ENCODE measurements around the gene ACCSL. TPM values are rescaled to one million over a fixed set of nuclear protein-coding genes. Genes with fewer than 3 reads are reported as not detected.

Gene ACCSL
- total RNA-seq, 1 experiment from 2014 or later: not detected

DNA sequence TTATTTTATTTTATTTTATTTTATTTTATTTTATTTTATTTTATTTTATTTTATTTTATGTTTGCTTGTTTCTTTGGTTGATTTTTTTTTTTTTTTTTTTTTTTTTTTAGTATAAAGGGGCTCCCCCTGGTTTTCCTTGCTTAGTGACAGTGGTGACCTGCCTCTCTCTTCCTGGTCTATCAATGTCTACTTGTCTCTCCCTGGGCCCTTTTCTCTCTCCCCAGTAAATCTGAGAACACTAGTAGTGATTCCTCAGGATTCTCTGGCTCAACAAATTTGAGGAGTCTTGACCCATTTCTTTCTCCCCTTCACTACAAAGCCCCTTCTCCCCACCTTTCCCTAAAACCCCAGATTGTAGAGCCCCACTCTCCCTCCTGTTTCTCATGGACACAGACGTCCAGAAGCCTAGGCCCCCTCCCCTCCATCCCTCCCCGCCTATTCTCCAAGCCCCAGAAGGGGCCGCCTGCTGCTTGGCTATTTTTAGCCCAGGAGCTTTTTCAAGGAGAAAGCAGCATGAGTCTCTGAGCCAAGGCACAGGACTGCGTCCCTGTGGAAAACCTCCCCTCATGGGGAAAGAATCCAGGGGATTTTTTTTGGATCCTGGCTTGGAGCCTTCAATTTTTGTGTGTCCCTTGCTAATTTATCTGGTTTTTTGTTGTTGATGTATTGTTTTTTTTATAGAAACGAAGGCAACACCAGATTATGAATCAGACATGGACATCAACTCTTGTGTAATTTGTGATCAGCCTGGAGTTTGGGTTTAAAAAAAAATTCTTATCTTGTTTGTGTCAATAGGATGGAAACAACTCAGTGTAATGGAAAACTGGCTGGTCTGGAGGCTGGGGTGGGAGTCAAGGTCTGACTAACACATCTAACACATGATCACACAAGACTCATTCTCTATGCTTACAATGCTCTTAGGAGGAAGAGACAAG lies 17.5 kb upstream of the ACCSL start:
- peaks cover 43% of the 10 kb centered on the region for H3K27me3 ChIP-seq (ENCODE audit: insufficient read depth, low read depth)
- no peaks in the 10 kb centered on the region for H3K79me2 ChIP-seq (ENCODE audit: low read depth)
- H4K20me1 ChIP-seq (ENCODE audit: insufficient read depth): no peaks in the 10 kb centered on the region
- H3K27ac ChIP-seq: no peak overlapping the region
- no peak overlapping the region for H3K4me2 ChIP-seq
- no peak overlapping the region for H3K4me3 ChIP-seq
- no TSS peak for BruUV-seq (replicated peaks)
- no peaks in the 10 kb centered on the region for H3K9me3 ChIP-seq (ENCODE audit: insufficient read depth, low read depth)
- POLR2A ChIA-PET (ENCODE audit: unreplicated experiment): no interaction called here
- H3F3A ChIP-seq (ENCODE audit: insufficient read depth, low read depth): no peaks in the 10 kb centered on the region
- no peak overlapping the region for H2AFZ ChIP-seq
- DNase-seq: no peak
- CTCF ChIA-PET: no interaction called here
- intact Hi-C loops (cut with micrococcal nuclease; ENCODE audit: unreplicated experiment): no loop called here
- TF ChIP-seq EZH2 (IDR thresholded peaks at IDR 0.05; ENCODE audit: low read depth): no peak
- TF ChIP-seq, protein P1, sequence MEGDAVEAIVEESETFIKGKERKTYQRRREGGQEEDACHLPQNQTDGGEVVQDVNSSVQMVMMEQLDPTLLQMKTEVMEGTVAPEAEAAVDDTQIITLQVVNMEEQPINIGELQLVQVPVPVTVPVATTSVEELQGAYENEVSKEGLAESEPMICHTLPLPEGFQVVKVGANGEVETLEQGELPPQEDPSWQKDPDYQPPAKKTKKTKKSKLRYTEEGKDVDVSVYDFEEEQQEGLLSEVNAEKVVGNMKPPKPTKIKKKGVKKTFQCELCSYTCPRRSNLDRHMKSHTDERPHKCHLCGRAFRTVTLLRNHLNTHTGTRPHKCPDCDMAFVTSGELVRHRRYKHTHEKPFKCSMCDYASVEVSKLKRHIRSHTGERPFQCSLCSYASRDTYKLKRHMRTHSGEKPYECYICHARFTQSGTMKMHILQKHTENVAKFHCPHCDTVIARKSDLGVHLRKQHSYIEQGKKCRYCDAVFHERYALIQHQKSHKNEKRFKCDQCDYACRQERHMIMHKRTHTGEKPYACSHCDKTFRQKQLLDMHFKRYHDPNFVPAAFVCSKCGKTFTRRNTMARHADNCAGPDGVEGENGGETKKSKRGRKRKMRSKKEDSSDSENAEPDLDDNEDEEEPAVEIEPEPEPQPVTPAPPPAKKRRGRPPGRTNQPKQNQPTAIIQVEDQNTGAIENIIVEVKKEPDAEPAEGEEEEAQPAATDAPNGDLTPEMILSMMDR (conservative IDR thresholded peaks at IDR 0.05): no peak
- H3K36me3 ChIP-seq (ENCODE audit: low read depth): no peaks in the 10 kb centered on the region
- no peaks in the 10 kb centered on the region; the same call in 1 of the 2 replicates for H3K9me2 ChIP-seq (ENCODE audit: insufficient read depth)
- no peaks in the 10 kb centered on the region for H3K4me1 ChIP-seq (replicated peaks; ENCODE audit: insufficient read depth)

DNA sequence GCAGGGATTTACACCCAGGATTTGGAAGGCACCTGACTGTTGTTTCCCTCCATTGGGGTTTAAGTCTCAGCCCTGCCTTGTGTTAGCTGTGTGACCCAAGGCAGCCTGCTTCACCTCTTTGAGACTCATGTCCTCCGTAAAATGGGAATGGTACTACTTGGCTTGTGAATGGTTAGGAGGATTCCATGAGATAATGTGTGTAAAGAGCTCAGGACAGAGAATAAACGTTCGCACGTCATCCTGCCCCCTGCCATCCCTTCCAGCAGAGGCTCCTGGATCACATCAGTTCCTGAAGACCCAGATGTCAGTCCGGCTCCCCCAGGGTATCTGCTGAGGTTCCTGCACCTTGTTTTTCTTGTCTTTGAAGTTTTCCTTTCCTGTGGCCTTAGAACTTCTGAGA lies 16.8 kb upstream of the ACCSL start:
- ChIA-PET POLR2A (ENCODE audit: unreplicated experiment) (no interaction called here), CTCF (no interaction called here)
- H3K27ac ChIP-seq: no peak overlapping the region
- no peaks in the 10 kb centered on the region for H3K9me2 ChIP-seq (ENCODE audit: insufficient read depth)
- H3K4me1 ChIP-seq (replicated peaks; ENCODE audit: insufficient read depth): no peaks in the 10 kb centered on the region
- TF ChIP-seq, protein P1 (conservative IDR thresholded peaks at IDR 0.05): no peak
- TF ChIP-seq EZH2 (IDR thresholded peaks at IDR 0.05; ENCODE audit: low read depth): no peak
- H3K4me3 ChIP-seq: no peak overlapping the region
- no peaks in the 10 kb centered on the region for H3K79me2 ChIP-seq (ENCODE audit: low read depth)
- no peak overlapping the region for H3K4me2 ChIP-seq
- H3F3A ChIP-seq (ENCODE audit: insufficient read depth, low read depth): no peaks in the 10 kb centered on the region
- H3K9me3 ChIP-seq (ENCODE audit: insufficient read depth, low read depth): no peaks in the 10 kb centered on the region
- intact Hi-C loops (cut with micrococcal nuclease; ENCODE audit: unreplicated experiment): no loop called here
- peaks cover 45% of the 10 kb centered on the region for H3K27me3 ChIP-seq (ENCODE audit: insufficient read depth, low read depth)
- H3K36me3 ChIP-seq (ENCODE audit: low read depth): no peaks in the 10 kb centered on the region
- no peak overlapping the region for H2AFZ ChIP-seq
- BruUV-seq (replicated peaks): no TSS peak
- no peak for DNase-seq
- no peaks in the 10 kb centered on the region for H4K20me1 ChIP-seq (ENCODE audit: insufficient read depth)

DNA sequence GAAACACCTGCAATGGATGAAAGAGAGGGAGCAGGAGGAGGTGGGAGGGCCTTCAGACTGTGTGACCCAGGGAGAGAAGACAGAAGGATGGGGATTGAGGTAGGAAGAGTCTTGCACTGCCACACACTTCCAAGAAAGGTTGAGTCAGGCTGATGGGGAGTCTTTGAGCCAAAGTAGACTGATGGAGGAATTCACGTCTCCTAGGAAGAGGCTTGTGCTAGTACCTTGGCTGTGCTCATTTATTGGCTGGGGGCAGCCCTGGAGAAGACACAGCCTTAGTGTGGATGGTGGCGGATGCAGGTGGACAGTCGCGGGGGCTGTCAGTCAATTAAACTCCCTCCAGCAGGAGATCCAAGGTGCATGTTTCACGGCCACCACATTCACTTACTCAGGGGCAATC lies 16.2 kb upstream of the ACCSL start:
- peaks cover 45% of the 10 kb centered on the region for H3K27me3 ChIP-seq (ENCODE audit: insufficient read depth, low read depth)
- no peak for TF ChIP-seq EZH2 (IDR thresholded peaks at IDR 0.05; ENCODE audit: low read depth)
- TF ChIP-seq, protein P1 (conservative IDR thresholded peaks at IDR 0.05): no peak
- intact Hi-C loops (cut with micrococcal nuclease; ENCODE audit: unreplicated experiment): no loop called here

More for the DNA sequence above, 16.2 kb upstream of the ACCSL start:
- no peak overlapping the region for H3K27ac ChIP-seq
- H3F3A ChIP-seq (ENCODE audit: insufficient read depth, low read depth): no peaks in the 10 kb centered on the region
- BruUV-seq (replicated peaks): no TSS peak
- CTCF ChIA-PET: no interaction called here
- POLR2A ChIA-PET (ENCODE audit: unreplicated experiment): no interaction called here
- H4K20me1 ChIP-seq (ENCODE audit: insufficient read depth): no peaks in the 10 kb centered on the region
- H3K4me3 ChIP-seq: no peak overlapping the region
- no peaks in the 10 kb centered on the region for H3K79me2 ChIP-seq (ENCODE audit: low read depth)
- no peaks in the 10 kb centered on the region for H3K36me3 ChIP-seq (ENCODE audit: low read depth)
- DNase-seq: no peak
- no peak overlapping the region for H2AFZ ChIP-seq
- no peaks in the 10 kb centered on the region for H3K9me2 ChIP-seq (ENCODE audit: insufficient read depth)
- no peak overlapping the region for H3K4me2 ChIP-seq
- no peaks in the 10 kb centered on the region for H3K9me3 ChIP-seq (ENCODE audit: insufficient read depth, low read depth)
- H3K4me1 ChIP-seq (replicated peaks; ENCODE audit: insufficient read depth): no peaks in the 10 kb centered on the region

Data from PC-9 (cell line).